RKO (cell line): Measurements from ENCODE around the gene HMX1.

ENCODE experiments used
- DNase-seq: peaks from one replicate; pipeline ENCODE4 v3.0.0-alpha.2; 2016; ENCODE audit warnings: low spot score

Gene HMX1

GRCh38 chr4:8910100-8910821 lies 38.6 kb upstream of the HMX1 start:
- DNase-seq = no peak

GRCh38 chr4:8909548-8909947 lies 37.9 kb upstream of the HMX1 start:
- DNase-seq = no peak

GRCh38 chr4:8908206-8908893 lies 36.7 kb upstream of the HMX1 start:
- no peak for DNase-seq

- DNase-seq = no peak
These were observed 36.1 kb upstream of the HMX1 start for GRCh38 chr4:8907596-8908205.

- DNase-seq = no peak
These were observed 35.5 kb upstream of the HMX1 start for GRCh38 chr4:8906991-8907595.

GRCh38 chr4:8906668-8906970 lies 35.0 kb upstream of the HMX1 start:
- DNase-seq = no peak

GRCh38 chr4:8905773-8906667 lies 34.4 kb upstream of the HMX1 start:
- no peak for DNase-seq

GRCh38 chr4:8905226-8905772 lies 33.7 kb upstream of the HMX1 start:
- no peak for DNase-seq

GRCh38 chr4:8904666-8905065 lies 33.0 kb upstream of the HMX1 start:
- DNase-seq = no peak

GRCh38 chr4:8904041-8904501 lies 32.4 kb upstream of the HMX1 start:
- no peak for DNase-seq

GRCh38 chr4:8901335-8901734 lies 29.7 kb upstream of the HMX1 start:
- DNase-seq = no peak

GRCh38 chr4:8900588-8900987 lies 28.9 kb upstream of the HMX1 start:
- no peak for DNase-seq

- DNase-seq = no peak
These were observed 26.8 kb upstream of the HMX1 start for GRCh38 chr4:8898419-8898818.

- no peak for DNase-seq
These were observed 25.9 kb upstream of the HMX1 start for GRCh38 chr4:8897251-8898167.

GRCh38 chr4:8896506-8896905 lies 24.9 kb upstream of the HMX1 start:
- no peak for DNase-seq

- DNase-seq = no peak
These were observed 24.4 kb upstream of the HMX1 start for GRCh38 chr4:8896071-8896470.

GRCh38 chr4:8895295-8895694 lies 23.7 kb upstream of the HMX1 start:
- DNase-seq = no peak

GRCh38 chr4:8894424-8894816 lies 22.8 kb upstream of the HMX1 start:
- DNase-seq = no peak

GRCh38 chr4:8893624-8894423 lies 22.2 kb upstream of the HMX1 start:
- no peak for DNase-seq

GRCh38 chr4:8893227-8893623 lies 21.6 kb upstream of the HMX1 start:
- DNase-seq = no peak
